Left forelimb (tissue), 1 donor: ENCODE data around the gene BICC1.
"Not testable (repeated sequence)": the region's sequence is repeated elsewhere in the genome, so short reads cannot be mapped to it uniquely, and the experiment has no call there.

Experiments used
- DNase-seq: peaks from one replicate; pipeline ENCODE4 v3.0.0-alpha.2; 2018; ENCODE audit warnings: low spot score

BICC1 gene

GRCh38 chr10:58565271-58565670 is 52.6 kb downstream of the BICC1 start:
- DNase-seq = no peak

- DNase-seq = no peak
These were observed 55.0 kb downstream of the BICC1 start for GRCh38 chr10:58567652-58568051.

DNA sequence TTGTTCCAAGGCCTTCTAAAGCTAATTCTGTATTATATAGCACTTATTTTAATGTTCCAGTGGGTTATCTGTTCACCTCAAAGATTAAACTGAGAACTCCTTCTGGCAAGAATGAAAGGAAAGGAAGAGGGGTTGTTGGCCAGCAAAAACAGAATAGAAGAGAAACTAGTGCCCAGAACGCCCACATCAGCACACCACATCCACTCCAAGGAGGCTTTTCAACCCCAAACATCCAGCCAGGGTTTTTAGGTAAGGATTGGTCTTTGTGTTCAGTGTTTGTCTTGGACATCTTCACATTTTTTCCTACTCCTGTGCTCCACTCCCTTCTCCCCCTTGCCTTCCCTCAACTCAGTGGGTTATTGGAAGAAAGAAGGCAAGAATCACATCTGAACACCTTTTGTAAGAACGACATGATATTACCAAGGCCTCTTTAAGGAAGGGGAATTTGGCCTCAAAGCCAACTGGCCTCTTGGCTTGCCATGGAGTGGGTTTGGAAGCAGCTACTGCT is 55.8 kb downstream of the BICC1 start:
- no peak for DNase-seq

GRCh38 chr10:58570307-58570723 is 57.6 kb downstream of the BICC1 start:
- no peak for DNase-seq

DNA sequence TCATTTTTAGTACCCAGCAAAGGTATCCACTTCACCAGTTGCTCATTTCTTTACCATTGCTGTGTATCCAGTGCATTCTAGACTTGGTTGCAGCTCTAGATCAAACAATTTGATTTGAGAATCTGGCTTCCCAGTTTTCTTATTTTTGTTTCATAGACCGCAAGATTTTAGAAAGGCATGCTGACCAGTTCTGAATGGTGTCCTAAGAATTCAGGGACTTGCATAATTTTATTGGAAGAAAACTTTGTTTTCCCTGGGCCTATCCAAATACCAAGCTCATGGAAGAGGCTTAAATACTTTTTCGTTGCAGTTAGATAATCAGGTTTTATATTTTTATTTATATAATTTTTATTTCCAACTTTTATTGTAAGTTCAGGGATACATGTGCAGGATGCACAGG is 58.3 kb downstream of the BICC1 start:
- no peak for DNase-seq

- DNase-seq = no peak
These were observed 60.5 kb downstream of the BICC1 start for GRCh38 chr10:58573144-58573543.

- DNase-seq = no peak
These were observed 61.4 kb downstream of the BICC1 start for GRCh38 chr10:58574058-58574457.

DNA sequence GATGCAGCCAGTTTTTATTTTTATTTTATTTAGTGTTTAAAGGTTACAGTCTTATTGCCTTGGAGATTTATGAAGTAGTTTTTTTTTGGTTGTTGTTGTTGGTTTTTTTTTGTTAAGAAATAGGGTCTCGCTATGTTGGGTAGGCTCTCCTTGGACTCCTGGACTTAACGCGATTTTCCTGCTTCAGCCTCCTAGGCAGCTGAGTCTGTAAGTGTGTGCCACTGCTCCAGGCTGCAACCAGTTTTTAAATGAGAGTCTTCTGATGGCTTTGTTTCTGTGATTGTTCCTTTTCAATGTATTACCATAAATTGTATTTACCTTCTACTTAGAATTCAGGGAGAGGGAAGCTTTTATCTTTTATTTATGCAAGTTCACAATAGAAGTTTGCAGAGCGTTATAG is 62.8 kb downstream of the BICC1 start:
- no peak for DNase-seq

DNA sequence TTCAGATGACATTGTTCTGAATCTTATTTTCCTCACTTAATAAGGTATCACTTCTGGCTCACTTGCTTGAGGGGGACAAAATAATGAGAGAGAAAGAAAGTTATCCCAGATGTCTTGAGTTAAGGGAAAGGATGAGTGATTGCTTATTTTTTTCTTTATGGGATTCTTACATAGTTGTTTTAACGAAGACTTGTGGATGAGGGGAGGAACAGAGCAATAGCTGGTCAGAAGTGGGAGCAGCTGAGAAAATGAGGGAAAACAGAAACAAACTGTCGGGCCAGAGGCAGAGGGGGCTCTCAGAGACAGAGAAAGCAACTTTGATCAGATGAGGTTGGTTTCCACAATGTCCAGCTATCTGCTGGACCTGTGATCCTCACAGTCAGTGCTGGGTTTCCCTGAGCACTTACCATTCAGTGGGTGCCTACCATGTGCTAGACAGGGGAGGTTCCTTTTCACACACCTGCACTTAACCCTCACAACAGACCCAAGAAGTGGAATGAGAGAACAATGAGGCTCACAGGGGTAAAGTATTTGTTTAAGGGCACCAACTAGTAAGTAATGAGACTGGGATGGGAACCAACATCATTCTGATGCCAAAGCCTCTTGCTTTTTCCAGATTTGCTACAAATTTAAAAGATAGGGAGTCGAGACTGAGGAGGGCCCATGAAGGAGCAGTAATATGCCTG is 64.2 kb downstream of the BICC1 start:
- DNase-seq = no peak

GRCh38 chr10:58577437-58577777 is 64.7 kb downstream of the BICC1 start:
- DNase-seq = no peak

GRCh38 chr10:58578366-58578765 is 65.7 kb downstream of the BICC1 start:
- no peak for DNase-seq

DNA sequence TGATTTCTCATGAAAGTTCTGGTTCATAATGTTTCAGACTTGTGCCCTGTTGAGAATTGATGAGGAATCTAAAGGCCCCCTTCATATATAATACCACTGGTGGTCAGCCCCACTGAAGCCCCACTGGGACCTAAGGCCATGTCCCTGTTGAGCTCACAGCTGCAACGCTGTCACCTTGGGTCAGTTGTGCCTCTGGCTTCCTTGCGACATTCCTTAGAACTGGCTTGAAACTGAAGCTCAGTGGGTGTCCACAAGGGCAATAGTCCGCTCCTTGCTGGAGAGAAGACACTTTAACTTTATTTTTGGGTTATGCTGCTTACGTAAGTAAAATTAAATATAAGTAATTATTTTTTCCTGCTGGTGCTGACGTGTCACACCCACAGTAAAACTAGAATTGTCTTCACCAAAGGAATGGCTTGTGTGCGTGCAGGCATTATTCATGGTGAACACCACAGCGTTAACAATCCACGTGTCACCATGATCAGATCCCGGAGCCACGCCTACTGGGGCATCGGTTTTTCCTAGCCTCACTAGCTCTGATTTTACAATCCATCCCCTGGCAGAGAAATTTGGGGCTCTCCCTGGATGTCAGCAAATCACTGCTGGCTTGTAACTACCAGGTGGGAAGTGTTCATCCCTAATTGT is 66.5 kb downstream of the BICC1 start:
- DNase-seq = no peak

DNA sequence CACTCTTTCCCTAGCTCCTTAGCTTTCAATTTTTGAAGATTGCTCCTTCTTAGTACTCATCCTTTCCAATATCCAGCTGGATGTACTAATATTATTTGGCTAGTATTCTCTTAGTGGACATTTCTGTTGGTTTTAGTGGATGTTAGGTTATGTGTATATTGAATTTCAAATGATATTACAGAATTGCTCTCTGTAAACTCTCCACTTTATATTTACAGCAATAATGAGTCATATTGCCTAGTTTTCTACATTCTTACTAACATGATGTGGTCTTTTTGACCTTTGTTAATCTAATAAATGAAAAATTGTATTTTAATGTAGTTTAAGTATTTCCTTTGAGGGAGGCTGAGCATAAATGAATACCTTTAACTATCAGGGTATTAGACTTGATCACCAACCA is 69.4 kb downstream of the BICC1 start:
- no peak for DNase-seq

DNA sequence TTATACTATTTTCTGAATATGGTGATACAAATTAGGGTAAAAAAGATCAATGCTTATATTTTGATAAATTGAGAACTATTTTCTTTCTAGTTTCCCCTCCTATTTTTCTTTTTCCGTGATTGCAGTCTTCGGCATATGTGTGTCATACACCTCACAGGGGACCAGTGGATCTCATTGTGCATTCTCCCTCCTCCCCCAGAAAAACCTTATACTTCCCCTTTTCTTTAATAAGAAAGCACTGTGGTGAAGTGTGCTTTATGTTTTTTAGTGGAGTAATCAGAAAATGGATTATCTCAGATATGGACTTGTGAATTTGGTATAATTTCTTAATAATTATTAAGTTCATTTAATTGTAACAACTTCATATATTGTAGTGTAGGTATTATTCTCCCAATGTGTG is 72.8 kb downstream of the BICC1 start:
- no peak for DNase-seq

- DNase-seq = no peak
These were observed 73.9 kb downstream of the BICC1 start for GRCh38 chr10:58586282-58587245.

DNA sequence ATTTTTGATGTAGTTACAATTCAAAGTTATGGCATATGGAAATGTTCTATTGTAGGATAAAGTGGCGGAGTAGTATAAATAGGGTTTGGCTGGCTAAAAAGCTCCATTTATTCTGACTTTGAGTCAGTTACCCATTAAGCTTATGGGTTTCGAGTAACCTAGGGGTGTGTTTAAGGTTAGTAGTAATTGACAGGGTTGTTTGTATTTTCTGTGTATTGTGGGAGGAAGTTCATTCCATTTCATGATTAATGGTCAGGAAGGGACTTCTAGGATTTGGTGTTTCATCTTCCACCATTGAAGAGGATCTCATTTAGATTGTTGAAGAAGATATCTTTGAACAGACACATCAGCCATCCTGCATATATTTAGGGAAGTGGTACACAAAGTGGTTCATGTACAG is 75.0 kb downstream of the BICC1 start:
- no peak for DNase-seq

- no peak for DNase-seq
These were observed 76.1 kb downstream of the BICC1 start for GRCh38 chr10:58588673-58589265.

- DNase-seq = no peak
These were observed 77.6 kb downstream of the BICC1 start for GRCh38 chr10:58590152-58590840.

DNA sequence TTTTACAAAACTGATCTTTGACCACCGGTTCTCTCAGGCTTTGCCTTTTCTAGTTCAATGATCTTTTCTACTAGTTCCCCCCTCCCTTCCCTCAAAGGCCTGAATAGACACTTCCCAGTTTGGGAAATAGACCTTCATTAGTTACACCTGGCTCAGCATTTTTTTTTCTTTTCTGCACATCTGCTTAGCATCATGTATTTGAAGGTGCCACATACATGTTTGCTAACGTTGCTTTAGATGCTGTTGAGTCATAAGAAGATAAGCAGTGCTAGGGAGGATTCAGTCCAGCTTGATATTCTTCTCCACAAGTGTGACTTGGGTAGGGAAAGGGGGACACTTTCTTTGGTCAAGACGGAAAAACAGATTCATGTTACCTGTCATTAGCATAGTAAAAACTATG is 78.3 kb downstream of the BICC1 start:
- DNase-seq = no peak

GRCh38 chr10:58593008-58593407 is 80.3 kb downstream of the BICC1 start:
- DNase-seq = no peak

DNA sequence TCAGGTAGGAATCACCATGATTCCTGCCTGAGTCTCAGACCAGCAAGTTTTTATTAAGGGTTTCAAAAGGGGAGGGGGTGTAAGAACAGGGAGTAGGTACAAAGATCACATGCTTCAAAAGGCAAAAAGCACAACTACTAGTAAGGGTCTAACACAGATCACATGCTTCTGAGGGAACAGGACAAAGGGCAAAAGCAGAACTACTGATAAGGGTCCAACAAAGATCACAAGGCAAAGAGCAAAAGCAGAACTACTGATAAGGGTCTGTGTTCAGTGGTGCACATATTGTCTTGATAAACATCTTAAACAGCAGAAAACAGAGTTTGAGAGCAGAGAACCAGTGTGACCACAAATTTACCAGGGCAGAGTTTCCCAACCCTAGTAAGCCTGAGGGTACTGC is 84.5 kb downstream of the BICC1 start:
- not testable (repeated sequence) for DNase-seq
